Measurements from ENCODE around the gene PRMT9. TPM values are rescaled to one million over a fixed set of nuclear protein-coding genes. Genes with fewer than 3 reads are reported as not detected.

PRMT9 gene
- total RNA-seq, 1 experiment from 2014 or later = 10.5 TPM

GRCh38 chr4:147599769-147600168 lies 84.2 kb downstream of the PRMT9 start:
- no peak overlapping the region for H4K8ac ChIP-seq (replicated peaks; ENCODE audit: insufficient read length, low read depth, low read length)
- no peaks in the 10 kb centered on the region for H3K9me3 Mint-ChIP-seq
- no peak for TF ChIP-seq CTCF (conservative IDR thresholded peaks at IDR 0.05)
- no peak overlapping the region for H4K5ac ChIP-seq (ENCODE audit: insufficient read length, low read depth, low read length)
- no peak overlapping the region for H3K23ac ChIP-seq (ENCODE audit: insufficient read length, low read depth, low read length)
- no peaks in the 10 kb centered on the region for H3K9me3 ChIP-seq (ENCODE audit: control insufficient read depth, low read depth, low read length)
- H3K23me2 ChIP-seq (ENCODE audit: insufficient read length, low read depth, low read length, poor library complexity, severe bottlenecking) = no peaks in the 10 kb centered on the region
- no peak overlapping the region for H2BK120ac ChIP-seq (ENCODE audit: low read depth, low read length, poor library complexity, severe bottlenecking)
- H3K27me3 Mint-ChIP-seq (ENCODE audit: low read depth) = no peaks in the 10 kb centered on the region
- no peaks in the 10 kb centered on the region for H3K79me2 ChIP-seq (ENCODE audit: insufficient read depth, low read length)
- H3T11ph ChIP-seq (ENCODE audit: low read length) = no peak overlapping the region
- H3K4ac ChIP-seq (ENCODE audit: low read depth, low read length) = no peak overlapping the region
- no peaks in the 10 kb centered on the region for H4K20me1 ChIP-seq (ENCODE audit: control insufficient read depth, insufficient read depth, insufficient read length)
- H2BK5ac ChIP-seq (ENCODE audit: insufficient read length, low read length) = no peak overlapping the region
- no peaks in the 10 kb centered on the region for H3K27me3 ChIP-seq (ENCODE audit: insufficient read depth, low read length)
- H3K27ac Mint-ChIP-seq = peak overlapping the region in 1 of 3 experiments; percentile 56; a peak in 1 of 7 replicates
- no peaks in the 10 kb centered on the region for H3K79me1 ChIP-seq (ENCODE audit: insufficient read depth, low read depth, low read length, poor library complexity, severe bottlenecking)
- H3K4me1 ChIP-seq (ENCODE audit: insufficient read depth, low read length) = peaks cover 5% of the 10 kb centered on the region
- H3K36me3 Mint-ChIP-seq (ENCODE audit: insufficient read depth in 1 of 3, low read depth in 3 of 3) = no peaks in the 10 kb centered on the region
- H3K18ac ChIP-seq (ENCODE audit: insufficient read length, low read depth, low read length) = no peak overlapping the region
- no peak overlapping the region for H4K91ac ChIP-seq (ENCODE audit: insufficient read length, low read depth, low read length)
- H3K4me3 Mint-ChIP-seq = no peak overlapping the region; a peak in 1 of 5 replicates
- no peak overlapping the region for H3K9ac ChIP-seq (ENCODE audit: extremely low read depth, insufficient read length, low read length)
- H3K56ac ChIP-seq (ENCODE audit: insufficient read length, low read depth, low read length) = no peak overlapping the region
- no peak overlapping the region for H3K27ac ChIP-seq (ENCODE audit: insufficient read length, low read depth, low read length)
- no peak overlapping the region for H2BK20ac ChIP-seq (ENCODE audit: low read depth, low read length, poor library complexity, severe bottlenecking)
- no peak overlapping the region for H3K14ac ChIP-seq (ENCODE audit: insufficient read depth, low read length)
- no peak for DNase-seq
- no peak overlapping the region for H2AK5ac ChIP-seq (ENCODE audit: insufficient read length, low read length)
- H2BK12ac ChIP-seq (ENCODE audit: insufficient read length, low read depth, low read length) = peak overlapping the region; percentile 45
- H3K4me2 ChIP-seq (ENCODE audit: insufficient read depth, insufficient read length, low read length) = no peak overlapping the region
- no peak overlapping the region for H2AFZ ChIP-seq (ENCODE audit: low read length)
- no CpG with 5 or more reads among the region's 3 CpGs for WGBS (ENCODE audit: extremely low coverage, insufficient read length, low lambda C conversion rate)
- H3K4me1 Mint-ChIP-seq = peaks cover 10 to 12% of the 10 kb centered on the region in 2 experiments
- no peak overlapping the region; the same call in 1 of the 2 replicates for H2BK15ac ChIP-seq (ENCODE audit: low read depth, low read length)

Measured in H9 (cell line).